ENCODE data around the gene PLA2G4B. TPM values are rescaled to one million over a fixed set of nuclear protein-coding genes. Genes with fewer than 3 reads are reported as not detected.

Gene PLA2G4B
- total and polyA plus RNA-seq, 10 of the 15 experiments (the other 5 are each of a cell fraction or from before 2014, with no cell fraction given): 0.22 to 6.6 (median 2.9) TPM

GRCh38 chr15:41794081-41794480, 44.6 kb upstream of the PLA2G4B start (continued):
- TF ChIP-seq, protein P1, sequence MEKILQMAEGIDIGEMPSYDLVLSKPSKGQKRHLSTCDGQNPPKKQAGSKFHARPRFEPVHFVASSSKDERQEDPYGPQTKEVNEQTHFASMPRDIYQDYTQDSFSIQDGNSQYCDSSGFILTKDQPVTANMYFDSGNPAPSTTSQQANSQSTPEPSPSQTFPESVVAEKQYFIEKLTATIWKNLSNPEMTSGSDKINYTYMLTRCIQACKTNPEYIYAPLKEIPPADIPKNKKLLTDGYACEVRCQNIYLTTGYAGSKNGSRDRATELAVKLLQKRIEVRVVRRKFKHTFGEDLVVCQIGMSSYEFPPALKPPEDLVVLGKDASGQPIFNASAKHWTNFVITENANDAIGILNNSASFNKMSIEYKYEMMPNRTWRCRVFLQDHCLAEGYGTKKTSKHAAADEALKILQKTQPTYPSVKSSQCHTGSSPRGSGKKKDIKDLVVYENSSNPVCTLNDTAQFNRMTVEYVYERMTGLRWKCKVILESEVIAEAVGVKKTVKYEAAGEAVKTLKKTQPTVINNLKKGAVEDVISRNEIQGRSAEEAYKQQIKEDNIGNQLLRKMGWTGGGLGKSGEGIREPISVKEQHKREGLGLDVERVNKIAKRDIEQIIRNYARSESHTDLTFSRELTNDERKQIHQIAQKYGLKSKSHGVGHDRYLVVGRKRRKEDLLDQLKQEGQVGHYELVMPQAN (conservative IDR thresholded peaks at IDR 0.05): no peak
- TF ChIP-seq RELA (IDR thresholded peaks at IDR 0.05; ENCODE audit: borderline replicate concordance, partially characterized antibody): no peak
- no peak for TF ChIP-seq SPI1 (IDR thresholded peaks at IDR 0.05; ENCODE audit: borderline replicate concordance, insufficient read depth, low read depth, low read length)
- TF ChIP-seq POU2F2 (IDR thresholded peaks at IDR 0.05; ENCODE audit: borderline replicate concordance, low read depth, low read length): no peak
- no peak for TF ChIP-seq TCF3 (IDR thresholded peaks at IDR 0.05; ENCODE audit: borderline replicate concordance, insufficient read depth, low read depth, low read length)
- no peak for TF ChIP-seq NFXL1 (IDR thresholded peaks at IDR 0.05; ENCODE audit: borderline replicate concordance)
- no peak for TF ChIP-seq ZNF592 (IDR thresholded peaks at IDR 0.05)
- TF ChIP-seq E2F4 (IDR thresholded peaks at IDR 0.05; ENCODE audit: low read depth, low read length): no peak
- no peak for TF ChIP-seq RAD21 (IDR thresholded peaks at IDR 0.05; ENCODE audit: insufficient read depth, low read depth, low read length)
- TF ChIP-seq TBL1XR1 (IDR thresholded peaks at IDR 0.05; ENCODE audit: low read depth, low read length): no peak

Data from GM12878 (cell line).